AG10803 (cell line): ENCODE measurements around the gene MGA.

Experiments
- DNase-seq: peaks from one replicate; pipeline ENCODE4 v3.0.0; 2010; ENCODE audit warnings: low read depth
- H3K4me3 ChIP-seq: 2 replicates; pipeline ENCODE4 v1.5.1; 2011; ENCODE audit warnings: mild to moderate bottlenecking, low read length, control low read depth
- TF ChIP-seq, protein P1 (sequence below): conservative IDR thresholded peaks from 2 replicates; pipeline ENCODE4 v1.5.1; 2011; ENCODE audit warnings: mild to moderate bottlenecking, low read length, control low read depth, inconsistent platforms

The MGA gene

DNA sequence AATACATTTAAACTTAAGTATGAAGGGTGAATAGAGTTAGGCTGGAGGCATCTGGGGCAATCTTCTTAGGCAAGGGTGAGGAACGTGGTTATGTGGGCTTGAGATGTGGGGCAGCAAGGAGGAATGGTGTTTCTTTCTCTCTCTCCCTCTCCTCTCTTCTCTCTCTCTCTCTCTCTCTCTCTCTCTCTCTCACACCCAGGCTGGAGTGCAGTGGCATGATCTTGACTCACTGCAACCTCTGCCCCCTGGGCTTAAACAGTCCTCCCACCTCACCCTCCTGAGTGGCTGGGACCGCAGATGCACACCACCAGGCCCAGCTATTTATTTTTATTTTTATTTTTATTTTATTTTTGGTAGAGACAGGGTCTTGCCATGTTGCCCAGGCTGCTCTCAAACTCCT, 4.0 kb upstream of the MGA start:
- no peak for DNase-seq
- no peak overlapping the region for H3K4me3 ChIP-seq
- TF ChIP-seq, protein P1, sequence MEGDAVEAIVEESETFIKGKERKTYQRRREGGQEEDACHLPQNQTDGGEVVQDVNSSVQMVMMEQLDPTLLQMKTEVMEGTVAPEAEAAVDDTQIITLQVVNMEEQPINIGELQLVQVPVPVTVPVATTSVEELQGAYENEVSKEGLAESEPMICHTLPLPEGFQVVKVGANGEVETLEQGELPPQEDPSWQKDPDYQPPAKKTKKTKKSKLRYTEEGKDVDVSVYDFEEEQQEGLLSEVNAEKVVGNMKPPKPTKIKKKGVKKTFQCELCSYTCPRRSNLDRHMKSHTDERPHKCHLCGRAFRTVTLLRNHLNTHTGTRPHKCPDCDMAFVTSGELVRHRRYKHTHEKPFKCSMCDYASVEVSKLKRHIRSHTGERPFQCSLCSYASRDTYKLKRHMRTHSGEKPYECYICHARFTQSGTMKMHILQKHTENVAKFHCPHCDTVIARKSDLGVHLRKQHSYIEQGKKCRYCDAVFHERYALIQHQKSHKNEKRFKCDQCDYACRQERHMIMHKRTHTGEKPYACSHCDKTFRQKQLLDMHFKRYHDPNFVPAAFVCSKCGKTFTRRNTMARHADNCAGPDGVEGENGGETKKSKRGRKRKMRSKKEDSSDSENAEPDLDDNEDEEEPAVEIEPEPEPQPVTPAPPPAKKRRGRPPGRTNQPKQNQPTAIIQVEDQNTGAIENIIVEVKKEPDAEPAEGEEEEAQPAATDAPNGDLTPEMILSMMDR = no peak

DNA sequence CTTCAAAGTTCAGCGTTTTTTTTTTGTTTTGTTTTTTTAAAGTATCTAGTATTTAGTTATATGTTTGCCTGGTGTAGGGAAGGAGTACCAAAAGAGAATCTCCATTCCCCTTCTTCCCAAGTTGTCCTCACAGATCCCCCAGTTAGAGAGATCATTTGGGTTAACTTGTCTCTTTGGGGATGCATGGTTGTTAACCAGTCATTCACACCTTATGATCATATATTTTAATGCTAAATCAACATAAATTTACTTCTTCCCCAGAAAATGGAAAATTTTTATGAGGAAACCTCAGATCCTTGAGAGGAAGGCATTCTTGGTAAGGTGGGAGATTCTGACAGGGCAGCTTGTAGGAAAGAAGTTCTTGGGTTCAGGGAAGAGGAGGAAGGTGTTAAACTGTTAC, 1.5 kb upstream of the MGA start:
- DNase-seq = no peak
- H3K4me3 ChIP-seq = no peak overlapping the region
- TF ChIP-seq, protein P1 = no peak

DNA sequence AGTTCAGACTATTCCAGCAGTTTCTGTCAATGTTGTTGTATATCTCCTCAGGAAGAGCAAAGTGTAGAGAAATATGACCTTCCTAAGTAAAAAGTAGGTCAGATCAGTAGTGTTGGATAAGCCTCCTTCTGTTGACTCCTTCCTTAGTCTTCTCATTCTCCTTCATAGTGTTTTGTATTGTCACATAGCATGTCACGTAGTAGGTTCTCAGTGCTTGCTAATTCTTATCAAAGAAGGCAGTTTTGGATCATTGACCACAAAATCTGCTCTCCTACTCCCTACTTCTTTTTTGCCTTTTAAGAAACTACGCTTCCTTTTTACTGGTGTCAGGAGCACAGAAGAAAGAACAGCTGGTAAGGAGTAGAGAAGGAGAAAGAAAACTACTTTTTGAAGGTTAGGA, 1.0 kb upstream of the MGA start:
- no peak for DNase-seq
- TF ChIP-seq, protein P1 = no peak
- no peak overlapping the region for H3K4me3 ChIP-seq

DNA sequence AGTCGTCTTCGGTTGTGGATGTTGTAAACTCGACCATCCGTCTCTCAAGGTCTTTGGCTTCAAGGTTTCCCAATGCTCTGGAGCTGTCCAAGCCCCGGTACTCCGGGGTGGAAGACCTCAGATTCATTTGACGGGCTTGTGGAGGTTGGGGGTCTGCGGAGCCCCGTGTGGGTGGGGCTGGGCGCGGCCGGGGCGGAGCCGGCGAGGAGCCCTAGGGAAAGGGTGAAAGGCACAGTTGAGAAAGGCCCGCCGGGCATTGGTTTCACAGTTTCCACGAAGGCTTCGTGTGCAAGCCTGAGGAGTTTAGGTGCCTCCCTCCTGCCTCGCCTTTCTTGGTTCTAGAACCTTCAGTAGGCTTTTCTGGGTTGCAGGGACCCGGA, 360 bp upstream of the MGA start:
- no peak for DNase-seq
- TF ChIP-seq, protein P1 = no peak
- peak overlapping the region; percentile 70 for H3K4me3 ChIP-seq

DNA sequence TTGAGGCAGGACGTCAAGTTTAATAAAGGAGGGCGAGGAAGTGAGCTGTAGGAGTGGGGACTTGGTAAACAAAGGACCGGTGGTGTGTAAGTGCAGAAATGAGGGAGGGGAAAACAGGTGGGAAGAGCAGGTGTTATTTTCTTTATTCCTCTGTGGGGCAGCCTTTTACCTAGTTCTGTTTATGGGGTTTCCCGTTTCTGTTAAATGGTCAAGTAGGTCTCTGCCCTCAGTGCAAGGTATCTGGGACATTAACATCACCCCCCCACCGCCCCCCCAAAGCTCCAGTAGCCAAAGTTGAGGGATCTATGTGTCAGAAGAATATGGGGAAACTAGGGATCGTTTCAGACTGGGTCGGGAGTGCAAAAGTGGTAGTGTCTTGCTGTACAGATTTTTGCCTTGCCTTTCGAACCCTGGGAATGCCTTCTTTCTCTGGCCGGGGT, 893 bp downstream of the MGA start:
- TF ChIP-seq, protein P1 = no peak
- peak overlapping the region; percentile 70 for H3K4me3 ChIP-seq
- DNase-seq = no peak

GRCh38 chr15:41661518-41662225, 1.5 kb downstream of the MGA start:
- peak overlapping the region; percentile 70 for H3K4me3 ChIP-seq
- TF ChIP-seq, protein P1 = no peak
- DNase-seq = peak; percentile 74

GRCh38 chr15:41666353-41666920, 6.2 kb downstream of the MGA start:
- no peak overlapping the region for H3K4me3 ChIP-seq
- DNase-seq = no peak
- TF ChIP-seq, protein P1 = no peak
